Measurements from ENCODE around the gene CDH13. TPM values are rescaled to one million over a fixed set of nuclear protein-coding genes. Genes with fewer than 3 reads are reported as not detected.

CDH13 gene
- total and polyA plus RNA-seq, 2 experiments from 2014 or later, result 1.6 to 4.4 TPM

- H3K9me2 ChIP-seq (ENCODE audit: insufficient read depth), result peaks cover 16% of the 10 kb centered on the region
- DNase-seq (ENCODE audit: low spot score), result no peak
- no peak overlapping the region for H3K4me3 ChIP-seq
- TF ChIP-seq EZH2phosphoT487 (IDR thresholded peaks at IDR 0.05; ENCODE audit: unreplicated experiment) (no peak), REST (IDR thresholded peaks at IDR 0.05; ENCODE audit: unreplicated experiment) (no peak), CTCF (conservative IDR thresholded peaks at IDR 0.05; ENCODE audit: low read depth in 2 of 2) (no peak), ZNF462 (CRISPR knock-in tag; IDR thresholded peaks at IDR 0.05) (no peak), NANOG (IDR thresholded peaks at IDR 0.05; ENCODE audit: borderline replicate concordance) (no peak), ETS1 (IDR thresholded peaks at IDR 0.05) (no peak), POLR2AphosphoS5 (IDR thresholded peaks at IDR 0.05; ENCODE audit: low read depth) (no peak), ZNF331 (CRISPR knock-in tag; IDR thresholded peaks at IDR 0.05; ENCODE audit: low read depth) (no peak), CREB1 (CRISPR knock-in tag; IDR thresholded peaks at IDR 0.05; ENCODE audit: low read depth) (no peak), JUNB (IDR thresholded peaks at IDR 0.05; ENCODE audit: unreplicated experiment) (no peak), STAT1 (IDR thresholded peaks at IDR 0.05; ENCODE audit: unreplicated experiment) (no peak), ZNF114 (CRISPR knock-in tag; IDR thresholded peaks at IDR 0.05) (no peak), EZH2 (IDR thresholded peaks at IDR 0.05; ENCODE audit: low read depth, unreplicated experiment) (no peak)
- Mint-ChIP-seq H3K27ac (no peak overlapping the region), H3K4me1 (peaks cover 24% of the 10 kb centered on the region), H3K9me3 (no peaks in the 10 kb centered on the region; the same call in 2 of the 3 replicates), H3K4me3 (no peak overlapping the region), H3K36me3 (ENCODE audit: low read depth) (no peaks in the 10 kb centered on the region), H3K27me3 (ENCODE audit: insufficient read depth, low read depth, poor library complexity) (no peaks in the 10 kb centered on the region)
- H3K27me3 ChIP-seq (ENCODE audit: insufficient read depth), result no peaks in the 10 kb centered on the region
- peaks cover 9% of the 10 kb centered on the region; the same call in 1 of the 2 replicates for H3K4me1 ChIP-seq (ENCODE audit: insufficient read depth)
- H3F3A ChIP-seq (replicated peaks; ENCODE audit: low read depth), result no peaks in the 10 kb centered on the region
- no peak overlapping the region for H2AFZ ChIP-seq
- no peak overlapping the region for H3K4me2 ChIP-seq
- no peaks in the 10 kb centered on the region for H3K79me2 ChIP-seq (replicated peaks; ENCODE audit: insufficient read depth)
- no peaks in the 10 kb centered on the region for H4K20me1 ChIP-seq (replicated peaks; ENCODE audit: insufficient read depth)
- H3K36me3 ChIP-seq (ENCODE audit: insufficient read depth), result no peaks in the 10 kb centered on the region
- no peak for ATAC-seq
- no peak overlapping the region for H3K27ac ChIP-seq (ENCODE audit: low read depth)
Observed at GRCh38 chr16:82876951-82877350, 250.2 kb downstream of the CDH13 start.

Measured in GM23338 (cell line).